ENCODE measurements around the gene EPAS1. TPM values are rescaled to one million over a fixed set of nuclear protein-coding genes. Genes with fewer than 3 reads are reported as not detected.

The EPAS1 gene
- total RNA-seq, 1 donor from 2014 or later = 4.4 TPM

DNA sequence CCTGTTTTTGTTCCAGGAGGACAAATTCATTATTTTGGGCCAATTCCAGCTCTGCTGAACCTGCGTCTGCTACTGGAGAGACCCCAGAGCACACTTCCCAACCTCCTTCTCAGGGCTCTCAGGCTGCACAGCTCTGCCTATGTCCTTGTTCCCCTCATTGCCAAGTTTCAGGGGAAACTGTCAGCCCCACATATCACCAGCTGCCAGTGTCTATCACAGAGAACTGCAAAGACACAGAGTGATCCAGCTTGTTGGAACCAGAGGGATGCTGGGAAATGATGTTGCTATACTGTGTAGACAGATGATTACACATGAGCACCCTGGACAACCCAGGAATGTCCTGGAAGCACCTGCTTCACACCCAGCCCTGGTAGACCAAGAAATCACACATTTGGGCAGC is 114.8 kb downstream of the EPAS1 start:
- TF ChIP-seq CTCF (IDR thresholded peaks at IDR 0.05; ENCODE audit: unreplicated experiment) = no peak
- peaks cover 19% of the 10 kb centered on the region for H3K9me3 Mint-ChIP-seq

DNA sequence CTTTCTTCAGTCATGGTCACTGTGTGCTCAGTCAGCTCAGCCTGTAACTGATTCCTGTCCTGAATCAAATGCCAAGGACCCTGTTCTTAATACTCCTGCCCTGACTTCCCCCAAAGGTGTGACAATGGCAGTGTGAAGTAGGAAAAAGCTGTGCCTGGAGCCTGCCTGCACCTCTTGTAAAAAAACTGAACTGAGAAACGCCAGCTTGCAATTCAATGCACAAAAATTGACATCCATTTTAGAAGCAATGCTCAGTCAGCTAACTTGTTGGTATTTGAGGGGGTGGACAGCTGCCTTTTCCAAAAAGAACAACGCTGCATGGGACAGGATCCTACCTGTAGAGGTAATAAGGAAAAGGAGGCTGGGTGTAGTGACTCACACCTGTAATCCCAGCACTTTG is 115.9 kb downstream of the EPAS1 start:
- no peak for DNase-seq (ENCODE audit: low spot score in 2 of 2, unreplicated experiment in 2 of 2)
- Mint-ChIP-seq H3K4me3 (no peak overlapping the region), H3K27me3 (ENCODE audit: low read depth) (no peaks in the 10 kb centered on the region), H3K4me1 (peaks cover 4% of the 10 kb centered on the region), H3K27ac (no peak overlapping the region), H3K9me3 (peaks cover 30% of the 10 kb centered on the region), H3K36me3 (peaks cover 12% of the 10 kb centered on the region)
- no peak for TF ChIP-seq CTCF (IDR thresholded peaks at IDR 0.05; ENCODE audit: unreplicated experiment)

More for the DNA sequence above, 114.8 kb downstream of the EPAS1 start:
- Mint-ChIP-seq H3K27ac (no peak overlapping the region), H3K36me3 (peaks cover 5% of the 10 kb centered on the region), H3K4me3 (no peak overlapping the region), H3K4me1 (peaks cover 4% of the 10 kb centered on the region), H3K27me3 (ENCODE audit: low read depth) (no peaks in the 10 kb centered on the region)
- DNase-seq (ENCODE audit: low spot score in 2 of 2, unreplicated experiment in 2 of 2) = no peak

DNA sequence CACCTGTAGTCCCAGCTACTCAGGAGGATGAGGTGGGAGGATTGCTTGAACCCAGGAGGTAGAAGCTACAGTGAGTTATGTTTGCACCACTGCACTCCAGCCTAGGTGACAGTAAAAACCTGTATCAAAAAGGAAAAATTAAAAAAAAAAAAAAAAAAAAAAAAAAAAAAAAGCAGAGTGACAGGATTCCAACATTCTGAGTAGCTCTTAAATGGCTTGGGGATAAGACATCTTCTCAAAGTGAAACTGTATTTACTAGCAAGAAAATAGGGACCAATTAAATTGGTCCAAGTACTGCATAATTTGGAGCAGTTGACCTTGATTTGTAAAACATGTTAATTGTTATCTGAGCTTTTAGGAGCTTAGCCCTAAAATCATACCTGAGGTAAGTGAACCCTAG is 116.4 kb downstream of the EPAS1 start:
- Mint-ChIP-seq H3K27ac (no peak overlapping the region), H3K36me3 (peaks cover 13% of the 10 kb centered on the region), H3K4me1 (peaks cover 4% of the 10 kb centered on the region), H3K27me3 (ENCODE audit: low read depth) (no peaks in the 10 kb centered on the region), H3K4me3 (no peak overlapping the region), H3K9me3 (peaks cover 34% of the 10 kb centered on the region)
- TF ChIP-seq CTCF (IDR thresholded peaks at IDR 0.05; ENCODE audit: unreplicated experiment) = no peak
- no peak for DNase-seq (ENCODE audit: low spot score in 2 of 2, unreplicated experiment in 2 of 2)

- no peaks in the 10 kb centered on the region for H3K27me3 Mint-ChIP-seq (ENCODE audit: low read depth)
- peaks cover 13% of the 10 kb centered on the region for H3K36me3 Mint-ChIP-seq
- DNase-seq (ENCODE audit: low spot score in 2 of 2, unreplicated experiment in 2 of 2) = no peak
- no peak for TF ChIP-seq CTCF (IDR thresholded peaks at IDR 0.05; ENCODE audit: unreplicated experiment)
- no peaks in the 10 kb centered on the region for H3K4me1 Mint-ChIP-seq
- no peak overlapping the region for H3K27ac Mint-ChIP-seq
- H3K4me3 Mint-ChIP-seq = no peak overlapping the region
- peaks cover 44% of the 10 kb centered on the region for H3K9me3 Mint-ChIP-seq
Observed at GRCh38 chr2:46414701-46415100, 117.5 kb downstream of the EPAS1 start.

DNA sequence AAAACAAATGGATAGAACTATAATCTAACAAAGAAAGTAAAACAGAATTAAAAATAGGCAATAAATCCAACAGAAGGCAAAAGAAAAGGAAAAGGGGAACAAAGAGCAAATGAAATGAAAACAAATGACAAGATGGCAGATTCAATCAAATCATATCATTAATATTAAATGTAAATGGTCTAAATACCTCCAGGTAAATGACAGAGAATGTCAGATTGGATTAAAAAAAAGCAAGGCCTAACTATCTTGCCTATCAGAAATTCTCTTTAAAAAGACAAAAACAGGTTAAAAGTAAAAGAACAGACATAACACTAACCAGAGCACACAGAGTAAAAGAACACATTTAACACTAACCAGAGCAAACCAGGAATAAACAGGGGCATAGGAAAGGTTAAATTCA is 119.1 kb downstream of the EPAS1 start:
- no peak overlapping the region for H3K4me3 Mint-ChIP-seq
- H3K9me3 Mint-ChIP-seq = peaks cover 52% of the 10 kb centered on the region
- H3K36me3 Mint-ChIP-seq = peaks cover 13% of the 10 kb centered on the region
- no peak for TF ChIP-seq CTCF (IDR thresholded peaks at IDR 0.05; ENCODE audit: unreplicated experiment)
- H3K4me1 Mint-ChIP-seq = no peaks in the 10 kb centered on the region
- DNase-seq (ENCODE audit: low spot score in 2 of 2, unreplicated experiment in 2 of 2) = no peak
- no peak overlapping the region for H3K27ac Mint-ChIP-seq
- no peaks in the 10 kb centered on the region for H3K27me3 Mint-ChIP-seq (ENCODE audit: low read depth)

All from mesothelial cell of epicardium (in vitro differentiated cells).